Stimulated activated memory B cell treated with anti-CD40 and anti-IgM and Interleukin-4, amounts not matched to agents 10 μg/mL and 1 μg/mL and 100 μg/mL, for 72 hours (primary cell): Measurements from ENCODE around the gene SELENOO.

Source experiments
- ATAC-seq: fragments of 150-1000 bp; cut with Tn5 transposase; 2 replicates; pipeline ENCODE4 v1.10.0; 2021
- H3K27ac Mint-ChIP-seq: one replicate; pipeline ENCODE4 v1.8.0; 2022; ENCODE audit warnings: mild to moderate bottlenecking, mixed read lengths
- H3K27me3 Mint-ChIP-seq: one replicate; pipeline ENCODE4 v1.8.0; 2022; ENCODE audit warnings: mixed read lengths
- H3K36me3 Mint-ChIP-seq: one replicate; pipeline ENCODE4 v1.8.0; 2022; ENCODE audit warnings: mixed read lengths
- H3K4me1 Mint-ChIP-seq: one replicate; pipeline ENCODE4 v1.8.0; 2022; ENCODE audit warnings: mixed read lengths
- H3K4me3 Mint-ChIP-seq: one replicate; pipeline ENCODE4 v1.8.0; 2022; ENCODE audit warnings: mild to moderate bottlenecking, moderate library complexity, mixed read lengths
- H3K9me3 Mint-ChIP-seq: one replicate; pipeline ENCODE4 v1.8.0; 2022; ENCODE audit warnings: mixed read lengths

Gene SELENOO

DNA sequence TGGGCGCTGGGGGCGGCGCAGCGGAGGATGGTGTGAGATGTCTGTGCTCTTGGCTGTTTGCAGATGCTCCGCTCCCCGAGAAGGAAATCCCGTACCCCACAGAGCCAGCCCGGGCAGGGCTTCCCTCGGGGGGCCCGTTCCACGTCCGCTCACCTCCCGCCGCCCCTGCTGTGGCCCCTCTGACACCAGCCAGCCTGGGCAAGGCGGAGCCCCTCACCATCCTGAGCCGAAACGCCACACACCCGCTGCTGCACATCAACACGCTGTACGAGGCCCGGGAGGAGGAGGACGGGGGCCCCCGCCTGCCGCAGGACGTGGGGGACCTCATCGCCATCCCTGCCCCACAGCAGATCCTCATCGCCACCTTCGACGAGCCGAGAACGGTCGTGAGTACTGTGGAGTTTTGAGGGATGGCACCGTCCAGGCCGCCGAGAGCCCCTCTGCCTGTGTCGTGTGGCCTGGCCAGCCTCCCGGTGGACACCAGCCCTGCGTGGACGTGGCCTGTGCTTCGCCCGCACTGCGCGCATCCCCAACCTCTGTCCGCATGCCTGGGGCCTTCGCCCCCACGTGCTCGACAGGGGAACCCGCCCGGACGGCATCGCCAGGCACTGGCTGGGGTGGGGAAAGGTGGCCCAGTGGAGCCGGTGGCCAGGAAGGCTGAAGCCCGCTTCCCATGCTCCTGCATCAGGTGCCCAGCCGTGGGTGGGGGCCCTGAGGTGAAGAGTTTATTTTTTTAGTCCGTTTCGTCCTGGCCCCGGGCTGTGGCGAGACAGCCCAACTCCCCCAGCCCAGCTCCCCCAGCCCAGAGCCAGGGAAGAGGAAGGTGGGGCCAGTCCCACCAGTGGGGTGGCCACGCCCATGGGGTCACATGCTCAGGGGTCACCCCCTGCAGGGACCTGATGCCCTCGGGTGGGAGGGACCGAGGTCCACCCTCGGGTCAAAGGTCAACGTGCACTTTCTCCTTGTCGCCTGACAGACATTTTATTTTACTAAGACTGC lies 21.6 kb upstream of the SELENOO start:
- Mint-ChIP-seq H3K4me3 (no peak overlapping the region), H3K36me3 (no peaks in the 10 kb centered on the region), H3K4me1 (peaks cover 45% of the 10 kb centered on the region), H3K27me3 (peaks cover 50% of the 10 kb centered on the region), H3K27ac (no peak overlapping the region), H3K9me3 (no peaks in the 10 kb centered on the region)
- no peak for ATAC-seq

DNA sequence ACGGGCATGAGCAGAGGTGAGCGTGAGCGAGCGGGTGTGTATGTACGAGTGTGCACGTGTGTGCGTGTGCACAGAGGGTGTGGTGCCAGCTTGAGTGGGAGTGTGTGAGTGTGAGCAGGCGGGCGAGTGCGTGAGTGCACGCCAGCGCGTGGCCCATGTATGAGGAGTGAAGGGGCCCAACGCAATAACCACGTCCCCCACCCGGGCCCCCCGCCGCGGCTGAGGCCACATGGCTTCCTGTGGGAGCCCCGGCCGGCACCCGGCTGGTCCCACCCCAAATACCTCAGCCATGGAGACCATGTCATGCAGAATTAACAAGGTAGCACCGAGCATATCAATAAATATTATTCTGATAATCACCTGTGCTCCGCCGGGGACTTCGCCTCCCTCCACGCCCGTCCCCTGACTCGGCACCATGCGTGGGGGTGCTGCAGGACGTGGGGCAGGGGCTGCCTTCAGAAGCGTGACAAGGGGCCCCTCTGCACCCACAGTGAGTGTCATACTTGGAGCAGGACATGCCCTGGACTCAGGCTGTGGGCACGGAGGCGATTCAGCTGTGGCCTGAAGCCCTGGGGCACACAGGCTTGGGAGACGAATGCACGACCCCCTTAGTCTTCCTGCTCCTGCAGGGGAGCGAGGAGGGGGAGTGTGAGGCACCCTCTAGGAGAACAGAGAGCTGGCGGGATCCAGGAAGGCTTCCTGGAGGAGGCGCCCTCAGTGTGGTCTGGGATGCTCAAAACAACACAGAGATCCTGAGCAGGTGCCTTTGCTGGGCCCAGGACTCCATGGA lies 20.7 kb upstream of the SELENOO start:
- Mint-ChIP-seq H3K4me3 (no peak overlapping the region), H3K36me3 (no peaks in the 10 kb centered on the region), H3K27ac (no peak overlapping the region), H3K9me3 (no peaks in the 10 kb centered on the region), H3K27me3 (peaks cover 58% of the 10 kb centered on the region), H3K4me1 (peaks cover 50% of the 10 kb centered on the region)
- ATAC-seq = no peak

DNA sequence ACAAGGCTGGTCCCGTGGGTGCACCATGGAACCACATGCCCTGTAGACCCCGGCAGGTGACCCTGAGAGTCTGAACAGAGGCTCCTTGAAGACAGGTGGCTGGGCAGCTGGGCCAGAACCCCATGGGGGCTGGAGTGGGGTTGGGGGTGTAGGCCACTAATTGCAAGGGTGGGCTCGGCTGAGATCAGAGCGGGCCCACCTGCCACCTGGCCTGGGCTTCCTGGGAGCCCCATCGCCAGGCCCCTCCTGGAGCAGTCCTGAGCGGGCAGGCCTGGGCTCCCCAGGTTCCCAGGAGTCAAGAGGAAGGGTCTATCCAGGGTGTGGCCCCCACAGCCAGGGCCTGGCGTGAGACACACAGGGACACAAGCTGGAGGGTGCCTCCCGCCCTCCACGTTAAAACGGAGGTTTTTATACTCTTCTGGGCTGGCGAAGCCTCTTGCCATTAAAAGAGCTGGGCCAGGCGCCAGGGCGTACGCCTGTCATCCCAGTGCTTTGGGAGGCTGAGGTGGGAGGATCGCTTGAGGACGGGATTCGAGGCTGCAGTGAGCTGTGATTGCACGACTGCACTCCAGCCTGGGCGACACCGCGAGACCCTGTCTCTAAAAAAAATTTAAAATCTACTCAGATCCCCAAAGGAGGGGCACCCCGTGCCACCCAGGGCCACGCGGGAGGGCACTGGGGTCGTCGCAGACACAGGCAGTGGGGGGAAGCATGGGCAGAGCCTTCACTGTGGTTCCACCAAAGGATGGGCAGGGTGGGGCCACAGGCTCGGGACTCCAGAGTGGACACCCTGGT lies 19.9 kb upstream of the SELENOO start:
- Mint-ChIP-seq H3K4me3 (no peak overlapping the region), H3K9me3 (no peaks in the 10 kb centered on the region), H3K27me3 (peaks cover 58% of the 10 kb centered on the region), H3K27ac (no peak overlapping the region), H3K36me3 (no peaks in the 10 kb centered on the region), H3K4me1 (peaks cover 48% of the 10 kb centered on the region)
- no peak for ATAC-seq

DNA sequence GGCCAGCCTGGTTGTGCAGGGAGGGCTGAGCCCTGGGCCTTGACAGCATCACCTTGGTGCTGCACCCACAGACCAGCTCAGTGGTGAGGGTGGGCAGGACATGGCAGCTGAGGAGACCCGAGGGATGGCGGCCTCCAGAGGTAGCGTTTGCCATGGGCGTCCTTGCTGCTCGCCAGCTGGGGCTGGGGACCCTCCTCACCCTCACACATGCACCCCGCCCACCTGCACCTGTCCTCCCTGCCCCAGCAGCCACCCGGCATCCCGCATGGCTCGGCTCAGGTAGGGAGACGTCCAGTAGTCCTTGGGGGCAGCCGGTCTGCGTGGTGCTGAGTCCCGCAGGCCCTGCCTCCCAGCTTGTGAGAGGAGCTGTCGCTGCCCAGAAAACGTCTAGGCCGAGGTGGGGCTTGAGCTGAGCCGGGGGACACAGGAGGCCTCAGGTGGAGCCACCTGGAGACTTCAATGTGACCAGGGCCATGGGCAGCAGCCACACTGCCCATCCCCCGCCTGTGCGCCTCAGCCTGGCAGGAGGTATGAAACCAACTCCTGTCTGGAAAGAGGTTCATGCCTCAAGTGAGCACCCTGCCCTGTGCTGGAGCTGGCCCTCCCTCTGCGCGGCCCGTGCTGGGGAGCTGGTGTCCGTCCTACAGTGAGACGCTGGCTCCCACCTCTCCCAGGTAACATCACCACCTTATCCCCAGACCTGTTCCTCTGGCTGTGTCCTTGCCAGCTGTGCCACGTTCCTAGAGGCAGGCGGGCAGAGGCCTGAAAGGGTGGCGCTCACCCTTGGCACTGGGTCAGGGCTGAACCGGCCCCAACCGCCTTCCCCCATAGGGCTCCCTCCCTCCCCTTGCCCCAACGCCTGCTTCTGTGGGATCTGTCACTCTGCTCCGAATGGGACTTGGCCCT lies 18.4 kb upstream of the SELENOO start:
- Mint-ChIP-seq H3K4me1 (peaks cover 43% of the 10 kb centered on the region), H3K27ac (no peak overlapping the region), H3K27me3 (peaks cover 50% of the 10 kb centered on the region), H3K4me3 (no peak overlapping the region), H3K36me3 (peaks cover 2% of the 10 kb centered on the region), H3K9me3 (no peaks in the 10 kb centered on the region)
- ATAC-seq = no peak

DNA sequence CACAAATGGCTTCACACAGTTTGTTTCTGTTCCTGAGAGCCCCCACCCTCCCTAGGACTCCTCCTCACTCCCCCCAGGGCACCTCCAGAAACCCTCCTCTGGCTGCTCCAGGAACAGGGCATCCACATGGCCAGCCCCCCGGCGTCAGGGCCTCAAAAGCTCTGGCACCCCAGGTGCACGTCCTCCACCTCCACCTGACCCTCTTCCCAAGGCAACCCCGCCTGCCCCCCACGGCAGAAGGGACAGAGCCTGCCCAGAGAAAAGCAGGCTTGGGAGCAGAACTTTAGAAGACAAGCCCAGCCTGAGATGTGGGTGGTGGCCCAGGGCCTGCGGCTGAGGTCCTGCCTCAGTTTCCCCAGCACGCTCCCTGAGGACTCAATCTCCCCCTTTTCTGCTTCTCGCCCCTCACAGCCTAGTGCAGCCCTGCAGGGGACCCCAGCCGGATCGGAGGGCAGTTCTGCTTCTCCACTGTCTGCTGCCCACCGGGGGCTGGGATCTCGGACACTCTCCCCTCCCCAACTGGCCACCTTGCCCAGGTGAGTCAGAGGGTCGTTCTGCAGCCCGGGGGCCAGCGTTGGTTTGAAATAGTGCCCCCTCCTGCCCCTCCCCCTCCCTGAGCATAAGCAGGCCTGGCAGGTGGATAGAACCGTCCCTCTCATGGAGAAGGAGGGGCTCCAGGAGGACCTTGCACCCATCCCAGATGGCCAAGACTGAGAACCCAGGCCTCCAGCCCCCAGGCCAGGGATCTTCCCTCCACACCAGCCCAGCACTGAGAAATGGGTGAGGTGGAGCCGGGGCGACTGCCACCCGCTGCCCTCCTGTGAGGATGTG lies 17.5 kb upstream of the SELENOO start:
- Mint-ChIP-seq H3K27me3 (peaks cover 49% of the 10 kb centered on the region), H3K36me3 (peaks cover 5% of the 10 kb centered on the region), H3K27ac (no peak overlapping the region), H3K4me3 (peak overlapping the region; percentile 37), H3K4me1 (peaks cover 50% of the 10 kb centered on the region), H3K9me3 (no peaks in the 10 kb centered on the region)
- no peak for ATAC-seq

DNA sequence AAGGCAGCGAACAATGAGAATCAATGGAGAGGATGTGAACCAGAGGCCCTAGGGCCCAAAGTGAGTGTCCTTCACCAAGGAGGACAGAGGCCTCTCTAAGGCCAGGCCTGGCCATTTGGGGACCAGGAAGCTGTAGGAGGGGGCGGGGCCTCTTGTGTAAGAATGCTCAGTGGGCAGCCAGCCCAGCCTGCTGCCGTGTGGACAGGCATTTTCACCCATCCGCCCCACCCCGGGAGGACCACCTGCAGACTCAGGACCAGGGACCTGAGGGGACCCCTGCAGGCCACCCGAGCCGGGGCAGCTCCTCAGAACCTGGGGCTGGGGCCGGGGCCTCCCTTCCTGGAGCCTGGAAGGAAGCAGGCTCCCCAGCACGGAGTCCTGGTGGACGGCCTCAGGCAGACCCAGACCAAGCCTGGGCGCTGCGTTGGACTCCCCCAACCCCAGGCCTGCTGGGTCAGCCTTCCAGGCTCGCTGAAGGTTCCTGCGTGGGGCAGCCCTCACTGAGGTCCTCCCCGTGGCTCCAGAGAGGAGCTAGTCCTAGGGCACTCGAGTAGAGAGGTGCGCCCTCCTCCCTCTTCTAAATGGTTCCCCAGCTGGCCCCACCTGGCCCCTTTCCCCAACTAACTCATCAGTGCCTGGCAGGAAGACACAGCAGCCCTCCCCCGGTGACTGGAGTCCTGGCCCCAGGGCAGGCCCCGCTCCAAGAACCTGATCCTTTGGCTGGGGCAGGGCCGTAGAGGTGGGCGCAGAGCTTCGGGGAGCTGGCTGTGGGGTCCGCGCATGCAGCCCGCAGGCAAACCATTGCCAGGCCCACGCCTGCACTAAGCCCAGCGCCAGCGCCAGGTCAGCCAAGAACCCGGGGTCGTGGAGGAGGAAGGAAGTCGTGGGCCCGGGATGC lies 16.6 kb upstream of the SELENOO start:
- Mint-ChIP-seq H3K9me3 (no peaks in the 10 kb centered on the region), H3K27ac (peak overlapping the region; percentile 89), H3K36me3 (peaks cover 5% of the 10 kb centered on the region), H3K4me1 (peaks cover 58% of the 10 kb centered on the region), H3K4me3 (peak overlapping the region; percentile 89), H3K27me3 (peaks cover 45% of the 10 kb centered on the region)
- ATAC-seq = no peak

DNA sequence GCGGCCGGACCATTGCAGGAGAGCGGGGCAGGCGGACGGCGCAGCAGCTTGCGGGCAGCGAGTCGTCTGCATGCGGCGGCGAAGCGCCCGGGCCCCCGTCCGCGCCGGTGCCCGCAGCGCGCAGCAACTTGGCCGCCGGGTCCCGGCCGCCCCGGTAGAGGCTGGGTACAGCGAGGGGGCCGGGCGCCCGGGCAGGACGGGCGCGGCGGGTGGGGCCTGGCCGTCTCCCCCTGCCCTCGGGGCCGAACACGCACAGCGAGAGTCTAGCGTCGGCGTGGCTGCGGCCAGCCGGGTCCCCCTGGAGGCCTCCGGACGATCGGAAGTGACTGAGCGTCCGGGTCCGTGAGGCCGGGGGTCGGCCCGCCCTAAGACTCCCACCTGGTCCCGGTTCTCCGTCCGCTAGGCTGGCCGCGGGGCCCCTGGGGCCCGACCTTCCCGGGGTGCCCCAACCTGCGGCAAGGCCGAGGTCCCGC lies 15.9 kb upstream of the SELENOO start:
- H3K4me3 Mint-ChIP-seq = peak overlapping the region; percentile 89
- H3K27ac Mint-ChIP-seq = peak overlapping the region; percentile 89
- H3K9me3 Mint-ChIP-seq = no peaks in the 10 kb centered on the region
- peaks cover 38% of the 10 kb centered on the region for H3K27me3 Mint-ChIP-seq
- H3K36me3 Mint-ChIP-seq = peaks cover 5% of the 10 kb centered on the region
- peaks cover 58% of the 10 kb centered on the region for H3K4me1 Mint-ChIP-seq
- ATAC-seq = peak; percentile 20

DNA sequence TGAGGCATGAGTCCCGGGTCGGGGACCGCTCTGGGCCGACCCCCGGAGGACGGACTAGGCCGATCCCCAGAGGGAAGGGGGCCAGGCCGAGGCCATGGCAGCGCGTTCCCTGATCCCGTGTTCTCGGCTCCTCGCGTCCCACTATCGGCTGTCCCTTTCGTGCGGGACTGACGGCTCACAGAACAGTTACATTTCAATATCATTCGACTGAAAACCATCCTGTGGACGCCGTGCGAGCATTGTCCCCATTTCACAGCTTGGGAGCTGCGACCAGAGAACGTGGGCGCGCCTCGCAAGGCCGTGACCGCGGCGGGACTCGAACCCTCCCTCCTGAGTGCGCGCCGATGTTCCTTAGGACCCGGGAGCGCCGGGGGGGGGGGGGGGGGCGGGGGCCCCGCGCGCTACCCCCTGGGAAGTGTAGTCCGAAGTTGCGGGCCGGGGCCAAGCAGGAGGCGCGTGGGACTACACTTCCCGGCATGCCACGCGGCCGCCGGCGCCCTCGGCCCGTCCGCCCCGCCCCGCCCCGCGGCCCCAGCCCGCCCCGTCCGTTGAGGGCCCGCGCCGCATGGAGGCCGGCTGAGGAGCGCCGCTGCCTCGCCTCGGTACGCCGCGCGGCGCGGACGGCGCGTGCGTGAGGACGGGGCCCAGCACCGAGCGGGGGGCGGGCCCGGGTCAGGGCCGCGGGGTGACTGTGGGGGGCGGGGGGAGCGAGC lies 15.3 kb upstream of the SELENOO start, which contains the start of gene TRABD:
Gene TRABD (plus strand): TSS at position 539 of the 713 bp plus-strand sequence. CDS start 7,148 bp downstream, outside the sequence.
- Mint-ChIP-seq H3K27ac (peak within 1 kb of the TSS; percentile 89), H3K4me1 (peaks cover 58% of the 10 kb centered on the region), H3K4me3 (peak within 1 kb of the TSS; percentile 89), H3K36me3 (peaks cover 5% of the 10 kb centered on the region), H3K9me3 (no peaks in the 10 kb centered on the region), H3K27me3 (peaks cover 32% of the 10 kb centered on the region)
- peak; percentile 77 for ATAC-seq

DNA sequence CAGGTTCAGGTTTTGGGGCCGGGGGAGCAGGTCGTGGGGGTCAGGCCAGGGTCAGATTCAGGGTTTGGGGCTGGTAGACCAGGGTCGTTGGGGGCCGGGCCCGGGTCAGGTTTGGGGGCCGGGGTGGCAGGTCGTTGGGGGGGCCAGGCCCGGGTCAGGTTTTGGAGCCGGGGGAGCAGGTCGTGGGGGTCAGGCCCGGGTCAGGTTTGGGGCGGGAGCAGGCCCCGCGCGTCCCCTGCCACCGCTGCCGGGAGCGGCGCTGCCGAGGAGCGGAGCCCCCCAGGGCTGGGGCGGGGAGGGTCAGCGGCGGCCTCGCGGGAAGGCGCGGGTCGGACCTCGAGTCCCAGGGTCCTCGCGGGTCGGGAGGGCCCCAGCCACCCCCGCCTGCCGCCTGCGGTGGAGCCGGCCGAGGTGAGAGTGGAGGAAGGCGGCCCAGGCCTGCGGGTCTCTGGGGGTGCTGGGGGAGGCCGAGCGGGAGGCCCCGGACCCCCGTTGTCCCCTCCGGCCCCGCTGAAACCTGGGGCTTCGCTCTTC lies 14.6 kb upstream of the SELENOO start:
- no peaks in the 10 kb centered on the region for H3K9me3 Mint-ChIP-seq
- H3K4me1 Mint-ChIP-seq = peaks cover 63% of the 10 kb centered on the region
- H3K27me3 Mint-ChIP-seq = peaks cover 25% of the 10 kb centered on the region
- peaks cover 5% of the 10 kb centered on the region for H3K36me3 Mint-ChIP-seq
- H3K27ac Mint-ChIP-seq = peak overlapping the region; percentile 88
- ATAC-seq = no peak
- H3K4me3 Mint-ChIP-seq = peak overlapping the region; percentile 86

DNA sequence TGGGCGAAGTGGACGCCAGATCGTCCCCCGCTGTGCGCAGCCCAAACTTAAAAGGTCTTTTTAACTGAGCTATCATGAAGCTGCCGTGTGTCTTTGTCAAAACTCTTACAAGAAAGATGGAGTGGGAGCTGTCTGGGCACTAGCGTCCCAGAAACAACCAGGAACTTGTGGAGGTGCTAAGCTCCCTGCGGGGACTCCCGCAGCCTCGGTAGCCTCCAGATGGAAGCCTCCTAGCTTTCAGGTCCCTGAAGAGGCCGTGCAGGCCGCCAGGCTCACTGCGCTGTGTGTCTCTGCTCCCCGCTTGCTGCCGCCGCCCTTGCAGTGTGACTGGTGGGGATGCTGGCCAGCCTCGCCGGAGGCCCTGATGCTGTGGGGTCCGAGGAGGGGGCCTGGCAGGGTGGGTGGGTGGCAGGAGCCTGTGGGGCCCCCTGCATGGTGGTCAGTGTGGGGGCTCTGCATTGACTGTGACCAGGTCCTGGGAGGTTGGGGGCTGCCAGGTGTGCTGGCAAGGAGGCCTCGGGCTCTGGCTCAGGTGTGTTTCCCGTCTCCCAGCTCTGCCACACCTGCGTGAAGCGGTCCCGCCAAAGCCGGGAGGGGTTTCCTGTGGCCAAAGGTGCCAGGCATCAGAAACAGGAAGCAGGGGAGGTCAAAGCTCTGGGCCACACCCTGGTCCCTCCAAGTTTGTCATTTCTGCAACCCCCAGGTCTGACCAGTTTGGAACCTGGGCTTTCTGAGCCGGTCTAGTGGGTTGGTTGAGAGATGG lies 13.9 kb upstream of the SELENOO start:
- Mint-ChIP-seq H3K4me1 (peaks cover 70% of the 10 kb centered on the region), H3K36me3 (peaks cover 5% of the 10 kb centered on the region), H3K4me3 (peak overlapping the region; percentile 86), H3K27me3 (peaks cover 20% of the 10 kb centered on the region), H3K27ac (peak overlapping the region; percentile 88), H3K9me3 (no peaks in the 10 kb centered on the region)
- no peak for ATAC-seq

DNA sequence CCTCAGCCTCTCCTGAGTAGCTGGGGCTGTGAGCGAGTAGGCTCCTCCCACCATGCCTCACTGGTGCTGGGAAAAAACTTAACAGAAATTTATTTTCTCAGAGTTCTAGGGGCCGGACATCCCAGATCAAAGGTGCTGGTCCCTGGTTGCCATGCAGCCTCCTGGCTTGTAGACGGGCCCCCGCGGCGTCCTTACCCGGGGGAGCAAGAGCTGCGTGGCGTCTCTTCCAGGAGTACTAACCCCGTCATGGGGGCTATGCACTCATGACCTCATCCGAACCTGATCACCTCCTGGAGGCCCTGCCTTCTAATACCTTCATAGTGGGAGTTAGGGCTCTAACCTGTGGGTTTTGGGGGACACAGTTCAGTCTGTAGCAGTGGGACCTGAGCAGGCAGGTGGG lies 12.5 kb upstream of the SELENOO start:
- peaks cover 16% of the 10 kb centered on the region for H3K27me3 Mint-ChIP-seq
- ATAC-seq = no peak
- no peaks in the 10 kb centered on the region for H3K9me3 Mint-ChIP-seq
- peaks cover 11% of the 10 kb centered on the region for H3K36me3 Mint-ChIP-seq
- H3K4me3 Mint-ChIP-seq = peak overlapping the region; percentile 36
- peak overlapping the region; percentile 88 for H3K27ac Mint-ChIP-seq
- peaks cover 84% of the 10 kb centered on the region for H3K4me1 Mint-ChIP-seq
